ENCODE measurements around the gene GPR25.
A peak's percentile ranks its signal among the peaks of the same experiment; 100 is the strongest.

GPR25 gene

GRCh38 chr1:200873116-200873670, 412 bp downstream of the GPR25 start:
- peak; percentile 51 for DNase-seq (ENCODE audit: low read depth, low spot score)

- DNase-seq (ENCODE audit: low read depth, low spot score) = peak; percentile 76
These were observed 1.1 kb downstream of the GPR25 start for GRCh38 chr1:200873671-200874397.

GRCh38 chr1:200874694-200875093, 1.9 kb downstream of the GPR25 start:
- DNase-seq (ENCODE audit: low read depth, low spot score) = no peak

GRCh38 chr1:200875416-200875815, 2.6 kb downstream of the GPR25 start:
- DNase-seq (ENCODE audit: low read depth, low spot score) = no peak

- no peak for DNase-seq (ENCODE audit: low read depth, low spot score)
These were observed 4.2 kb downstream of the GPR25 start for GRCh38 chr1:200877010-200877409.

GRCh38 chr1:200877839-200878551, 5.2 kb downstream of the GPR25 start:
- DNase-seq (ENCODE audit: low read depth, low spot score) = no peak

GRCh38 chr1:200880212-200880611, 7.4 kb downstream of the GPR25 start:
- peak; percentile 25 for DNase-seq (ENCODE audit: low read depth, low spot score)

GRCh38 chr1:200883118-200883517, 10.3 kb downstream of the GPR25 start:
- no peak for DNase-seq (ENCODE audit: low read depth, low spot score)

GRCh38 chr1:200885623-200886402, 13.0 kb downstream of the GPR25 start:
- no peak for DNase-seq (ENCODE audit: low read depth, low spot score)

- DNase-seq (ENCODE audit: low read depth, low spot score) = no peak
These were observed 13.8 kb downstream of the GPR25 start for GRCh38 chr1:200886594-200886993.

- no peak for DNase-seq (ENCODE audit: low read depth, low spot score)
These were observed 14.3 kb downstream of the GPR25 start for GRCh38 chr1:200887036-200887435.

- no peak for DNase-seq (ENCODE audit: low read depth, low spot score)
These were observed 15.1 kb downstream of the GPR25 start for GRCh38 chr1:200887772-200888348.

GRCh38 chr1:200888349-200888838, 15.6 kb downstream of the GPR25 start:
- DNase-seq (ENCODE audit: low read depth, low spot score) = peak; percentile 66

GRCh38 chr1:200889571-200889970, 16.8 kb downstream of the GPR25 start:
- no peak for DNase-seq (ENCODE audit: low read depth, low spot score)

- DNase-seq (ENCODE audit: low read depth, low spot score) = no peak
These were observed 17.2 kb downstream of the GPR25 start for GRCh38 chr1:200890027-200890426.

GRCh38 chr1:200890818-200891773, 18.3 kb downstream of the GPR25 start:
- peak; percentile 92 for DNase-seq (ENCODE audit: low read depth, low spot score)

GRCh38 chr1:200891774-200892157, 19.0 kb downstream of the GPR25 start:
- peak; percentile 90 for DNase-seq (ENCODE audit: low read depth, low spot score)

- DNase-seq (ENCODE audit: low read depth, low spot score) = no peak
These were observed 19.8 kb downstream of the GPR25 start for GRCh38 chr1:200892546-200892945.

- DNase-seq (ENCODE audit: low read depth, low spot score) = no peak
These were observed 20.2 kb downstream of the GPR25 start for GRCh38 chr1:200892958-200893357.

- DNase-seq (ENCODE audit: low read depth, low spot score) = peak; percentile 46
These were observed 20.7 kb downstream of the GPR25 start for GRCh38 chr1:200893411-200893901.
